GM12873 (cell line): ENCODE results near the gene MYLK3.

Experiments used
- CTCF ChIP-seq: IDR thresholded peaks from 2 replicates; pipeline ENCODE4 v1.5.1; 2012; ENCODE audit warnings: low read depth, mild to moderate bottlenecking, moderate library complexity, low read length, control low read depth; ENCODE audit not compliant: insufficient read depth; ENCODE audit errors: missing control alignments

The MYLK3 gene

GRCh38 chr16:46739934-46740333 lies 8.2 kb downstream of the MYLK3 start:
- no peak for TF ChIP-seq CTCF

- TF ChIP-seq CTCF: no peak
Measured at GRCh38 chr16:46737621-46738214, 10.4 kb downstream of the MYLK3 start.

GRCh38 chr16:46736695-46737094 lies 11.4 kb downstream of the MYLK3 start:
- TF ChIP-seq CTCF: no peak

GRCh38 chr16:46733319-46733830 lies 14.8 kb downstream of the MYLK3 start:
- TF ChIP-seq CTCF: no peak

- no peak for TF ChIP-seq CTCF
Measured at GRCh38 chr16:46732561-46732960, 15.6 kb downstream of the MYLK3 start.

GRCh38 chr16:46731691-46732555 lies 16.2 kb downstream of the MYLK3 start:
- TF ChIP-seq CTCF: no peak

GRCh38 chr16:46730801-46731690 lies 17.1 kb downstream of the MYLK3 start:
- TF ChIP-seq CTCF: no peak
